LNCaP clone FGC (cell line): Measurements from ENCODE around the gene HOXA9.

Experiments
- DNase-seq: peaks from one replicate; pipeline ENCODE4 v3.0.0-alpha.2; 2011; ENCODE audit warnings: low read depth
- H3K4me3 ChIP-seq: 2 replicates; pipeline ENCODE4 v1.5.1; 2011; ENCODE audit warnings: mild to moderate bottlenecking, low read depth, low read length, control low read depth
- CTCF ChIP-seq: IDR thresholded peaks from 2 replicates; pipeline ENCODE4 v1.5.1; 2012; ENCODE audit warnings: mild to moderate bottlenecking; ENCODE audit not compliant: control insufficient read depth, insufficient read depth; ENCODE audit errors: extremely low read depth

Gene HOXA9

GRCh38 chr7:27204851-27205322 lies 39.5 kb upstream of the HOXA9 start:
- no peak for TF ChIP-seq CTCF
- H3K4me3 ChIP-seq: no peak overlapping the region
- DNase-seq: no peak

- no peak overlapping the region for H3K4me3 ChIP-seq
- TF ChIP-seq CTCF: no peak
- DNase-seq: no peak
Observed at GRCh38 chr7:27203964-27204594, 38.7 kb upstream of the HOXA9 start.

GRCh38 chr7:27203365-27203953 lies 38.1 kb upstream of the HOXA9 start:
- no peak for TF ChIP-seq CTCF
- no peak for DNase-seq
- no peak overlapping the region for H3K4me3 ChIP-seq

- DNase-seq: no peak
- no peak for TF ChIP-seq CTCF
Observed at GRCh38 chr7:27202862-27203134, 37.5 kb upstream of the HOXA9 start.

GRCh38 chr7:27202018-27202861 lies 36.9 kb upstream of the HOXA9 start:
- no peak overlapping the region for H3K4me3 ChIP-seq
- TF ChIP-seq CTCF: no peak
- DNase-seq: no peak

More at GRCh38 chr7:27202862-27203134, 37.5 kb upstream of the HOXA9 start:
- H3K4me3 ChIP-seq: no peak overlapping the region

- no peak for TF ChIP-seq CTCF
- no peak for DNase-seq
- no peak overlapping the region for H3K4me3 ChIP-seq
Observed at GRCh38 chr7:27201580-27202017, 36.3 kb upstream of the HOXA9 start.
